H7 (cell line): ENCODE measurements around the gene FERMT2. TPM values are rescaled to one million over a fixed set of nuclear protein-coding genes. Genes with fewer than 3 reads are reported as not detected.

Experiments used
- DNase-seq: peaks from one replicate; pipeline ENCODE4 v3.0.0; 2012
- H3K27me3 ChIP-seq: 2 replicates; pipeline ENCODE4 v1.6.0; 2011; ENCODE audit warnings: mild to moderate bottlenecking, low read length; ENCODE audit not compliant: control insufficient read depth, insufficient read depth
- H3K36me3 ChIP-seq: replicated peaks from 2 replicates; pipeline ENCODE4 v1.5.1; 2011; ENCODE audit warnings: low read length; ENCODE audit not compliant: control insufficient read depth, insufficient read depth
- H3K4me3 ChIP-seq: 2 replicates; pipeline ENCODE4 v1.5.1; 2011; ENCODE audit warnings: low read depth, mild to moderate bottlenecking, control low read depth, low read length, moderate library complexity; ENCODE audit not compliant: insufficient read depth
- total RNA-seq: library from RNA; depleted of rRNA; stranded (reverse); fragments of >200 nt; shearing (Covaris generic); gene quantifications from 2 replicates; pipeline ENCODE4 v1.2.3, GENCODE V29; 2014; rRNA removed

The FERMT2 gene
- 148 and 150 TPM in 2 replicates for total RNA-seq

- H3K27me3 ChIP-seq = no peaks in the 10 kb centered on the region
- H3K36me3 ChIP-seq = peaks cover 3% of the 10 kb centered on the region
- peak; percentile 97 for DNase-seq
- peak within 1 kb of the TSS; percentile 96 for H3K4me3 ChIP-seq
Observed at GRCh38 chr14:52950898-52951680, at the start of gene FERMT2. TSS of gene FERMT2 (minus strand) at chr14:52951050. CDS start at chr14:52950568, 482 bp downstream.

GRCh38 chr14:52998376-52999015, 47.6 kb upstream of the FERMT2 start:
- H3K27me3 ChIP-seq = no peaks in the 10 kb centered on the region
- no peaks in the 10 kb centered on the region for H3K36me3 ChIP-seq
- no peak overlapping the region for H3K4me3 ChIP-seq
- DNase-seq = no peak

- no peak overlapping the region for H3K4me3 ChIP-seq
- H3K36me3 ChIP-seq = no peaks in the 10 kb centered on the region
- no peaks in the 10 kb centered on the region for H3K27me3 ChIP-seq
- no peak for DNase-seq
Observed at GRCh38 chr14:52996493-52996892, 45.6 kb upstream of the FERMT2 start.

GRCh38 chr14:52995998-52996397, 45.1 kb upstream of the FERMT2 start:
- no peaks in the 10 kb centered on the region for H3K27me3 ChIP-seq
- no peak for DNase-seq
- no peaks in the 10 kb centered on the region for H3K36me3 ChIP-seq
- H3K4me3 ChIP-seq = no peak overlapping the region

- Histone ChIP-seq H3K27me3 (no peaks in the 10 kb centered on the region), H3K36me3 (no peaks in the 10 kb centered on the region), H3K4me3 (no peak overlapping the region)
- DNase-seq = no peak
Observed at GRCh38 chr14:52992236-52992870, 41.5 kb upstream of the FERMT2 start.

- DNase-seq = no peak
- no peaks in the 10 kb centered on the region for H3K27me3 ChIP-seq
- no peaks in the 10 kb centered on the region for H3K36me3 ChIP-seq
- H3K4me3 ChIP-seq = no peak overlapping the region
Observed at GRCh38 chr14:52988139-52988538, 37.3 kb upstream of the FERMT2 start.

- no peaks in the 10 kb centered on the region for H3K27me3 ChIP-seq
- no peak for DNase-seq
- H3K4me3 ChIP-seq = no peak overlapping the region
- H3K36me3 ChIP-seq = no peaks in the 10 kb centered on the region
Observed at GRCh38 chr14:52987514-52987913, 36.7 kb upstream of the FERMT2 start.

GRCh38 chr14:52987042-52987441, 36.2 kb upstream of the FERMT2 start:
- H3K27me3 ChIP-seq = no peaks in the 10 kb centered on the region
- DNase-seq = no peak
- H3K36me3 ChIP-seq = no peaks in the 10 kb centered on the region
- H3K4me3 ChIP-seq = no peak overlapping the region

GRCh38 chr14:52977798-52978197, 26.9 kb upstream of the FERMT2 start:
- no peak for DNase-seq
- Histone ChIP-seq H3K27me3 (no peaks in the 10 kb centered on the region), H3K4me3 (no peak overlapping the region), H3K36me3 (no peaks in the 10 kb centered on the region)

GRCh38 chr14:52974406-52974805, 23.6 kb upstream of the FERMT2 start:
- H3K36me3 ChIP-seq = no peaks in the 10 kb centered on the region
- no peaks in the 10 kb centered on the region for H3K27me3 ChIP-seq
- no peak overlapping the region for H3K4me3 ChIP-seq
- DNase-seq = no peak

GRCh38 chr14:52961060-52961639, 10.3 kb upstream of the FERMT2 start:
- H3K27me3 ChIP-seq = no peaks in the 10 kb centered on the region
- H3K4me3 ChIP-seq = no peak overlapping the region
- no peaks in the 10 kb centered on the region for H3K36me3 ChIP-seq
- DNase-seq = peak; percentile 71

- no peaks in the 10 kb centered on the region for H3K36me3 ChIP-seq
- H3K27me3 ChIP-seq = no peaks in the 10 kb centered on the region
- no peak for DNase-seq
- H3K4me3 ChIP-seq = no peak overlapping the region
Observed at GRCh38 chr14:52960627-52961026, 9.8 kb upstream of the FERMT2 start.

GRCh38 chr14:52954346-52955214, 3.7 kb upstream of the FERMT2 start:
- Histone ChIP-seq H3K36me3 (no peaks in the 10 kb centered on the region), H3K27me3 (no peaks in the 10 kb centered on the region), H3K4me3 (no peak overlapping the region)
- no peak for DNase-seq
